K562 (cell line): ENCODE measurements around the gene OBSCN. TPM values are rescaled to one million over a fixed set of nuclear protein-coding genes. Genes with fewer than 3 reads are reported as not detected.

ENCODE experiments used
- ATAC-seq: fragments of 200-7000 bp; cut with Tn5 transposase; 3 replicates; pipeline ENCODE4 v1.9.1; 2020; ENCODE audit warnings: moderate library complexity
- BruUV-seq: library from RNA; stranded (reverse); fragments of 400-500 nt; replicated peaks from 2 replicates; lab custom pipeline; 2021; lab: Mats Ljungman, UMichigan
- CTCF ChIA-PET: fragments of 300-600 bp; formaldehyde crosslinking; extraction: SDS; loops from one replicate; lab custom pipeline; 2021; ENCODE audit warnings: low intra/inter-chr PET ratio; lab: Yijun Ruan, JAX
- POLR2A ChIA-PET: fragments of 300-600, 350-650 bp; sonication (Branson Sonifier 250); formaldehyde crosslinking; extraction: SDS; loops from one replicate; lab custom pipeline; 2021; ENCODE audit warnings: antibody characterized with exemption, inconsistent platforms; lab: Yijun Ruan, JAX
- DNase-seq, 4 experiments: peaks; one replicate each; pipeline versions ENCODE4 v3.0.0 to v3.0.0-alpha.2; 2011 to 2018; ENCODE audit warnings: low spot score in 3 of 4, mixed read lengths in 3 of 4; ENCODE audit errors: extremely low read depth in 1 of 4
- FAIRE-seq: peaks from 2 replicates; lab custom pipeline; 2011; peaks lifted over from hg19 to GRCh38; lab: Jason Lieb, UNC
- H2AFZ ChIP-seq: 2 replicates; pipeline ENCODE4 v1.6.0; 2011; ENCODE audit warnings: low read depth, low read length, control low read depth, inconsistent platforms
- H3K27ac ChIP-seq: fragments of 200-600 bp; 3 replicates; pipeline ENCODE4 v1.8.0; 2011; ENCODE audit warnings: low read depth, mild to moderate bottlenecking, control low read depth, inconsistent platforms, low read length, moderate library complexity, mixed read lengths; ENCODE audit errors: extremely low read depth
- H3K27me3 ChIP-seq, 2 experiments: fragments of 300-600 bp in 1 of 2; 2 replicates in 1 of 2; 3 replicates in 1 of 2; pipeline versions ENCODE4 v1.6.0 to v1.8.0; 2011; ENCODE audit warnings: inconsistent platforms in 2 of 2, low read length in 2 of 2, mild to moderate bottlenecking in 1 of 2, mixed read lengths in 1 of 2, moderate library complexity in 1 of 2; ENCODE audit not compliant: control insufficient read depth in 2 of 2, insufficient read depth in 2 of 2
- H3K36me3 ChIP-seq: fragments of 300-600 bp; 3 replicates; pipeline ENCODE4 v1.8.0; 2011; ENCODE audit warnings: mild to moderate bottlenecking, low read length, inconsistent platforms; ENCODE audit not compliant: control insufficient read depth, insufficient read depth
- H3K4me1 ChIP-seq, 2 experiments: fragments of 200-600 bp in 1 of 2; replicated peaks in 1 of 2; 2 replicates in 1 of 2; 3 replicates in 1 of 2; pipeline versions ENCODE4 v1.5.1 to v1.8.0; 2011; ENCODE audit warnings: inconsistent platforms in 2 of 2, low read length in 2 of 2, mild to moderate bottlenecking in 1 of 2, mixed read lengths in 1 of 2, moderate library complexity in 1 of 2; ENCODE audit not compliant: control insufficient read depth in 2 of 2, insufficient read depth in 2 of 2
- H3K4me2 ChIP-seq: 2 replicates; pipeline ENCODE4 v1.6.1; 2011; ENCODE audit warnings: low read length, control low read depth, inconsistent platforms, mixed read lengths; ENCODE audit not compliant: insufficient read depth
- H3K4me3 ChIP-seq: fragments of 200-600 bp; sonication (generic), shearing (Covaris generic); 2 replicates; pipeline ENCODE4 v1.5.1; 2016; ENCODE audit warnings: control low read depth, inconsistent platforms
- H3K79me2 ChIP-seq: fragments of 200-600 bp; 3 replicates; pipeline ENCODE4 v1.8.0; 2011; ENCODE audit warnings: low read length, inconsistent platforms; ENCODE audit not compliant: control insufficient read depth, insufficient read depth
- H3K9ac ChIP-seq, 2 experiments: 2 replicates each; pipeline versions ENCODE4 v1.6.0 to v1.6.1; 2011; ENCODE audit warnings: low read depth in 2 of 2, low read length in 2 of 2, control low read depth in 1 of 2, inconsistent platforms in 1 of 2, mild to moderate bottlenecking in 1 of 2, mixed read lengths in 1 of 2; ENCODE audit not compliant: insufficient read depth in 1 of 2
- H3K9me1 ChIP-seq: one replicate; pipeline ENCODE4 v1.6.0; 2011; ENCODE audit warnings: inconsistent platforms, mild to moderate bottlenecking, low read length, moderate library complexity; ENCODE audit not compliant: control insufficient read depth, insufficient read depth
- H3K9me3 ChIP-seq: replicated peaks from 2 replicates; pipeline ENCODE4 v1.5.1; 2011; ENCODE audit warnings: low read depth, low read length, inconsistent platforms; ENCODE audit not compliant: control insufficient read depth, insufficient read depth
- H4K20me1 ChIP-seq: replicated peaks from 2 replicates; pipeline ENCODE4 v1.6.1; 2011; ENCODE audit warnings: low read length, inconsistent platforms, mixed read lengths; ENCODE audit not compliant: control insufficient read depth, insufficient read depth
- ADNP ChIP-seq: fragments of 200-800 bp; sonication (Bioruptor generic); IDR thresholded peaks from 2 replicates; pipeline ENCODE4 v1.6.1; 2016; ENCODE audit warnings: missing genetic modification characterization, missing compliant biosample characterization
- MED1 ChIP-seq: sonication (generic); formaldehyde crosslinking; IDR thresholded peaks from 2 replicates; pipeline ENCODE4 v1.8.1; 2023; ENCODE audit warnings: missing genetic modification reagents, borderline replicate concordance
- PML ChIP-seq: IDR thresholded peaks from 2 replicates; pipeline ENCODE4 v1.6.1; 2012; ENCODE audit warnings: low read length, inconsistent platforms
- STAG1 ChIP-seq: sonication (generic); formaldehyde crosslinking; IDR thresholded peaks from 2 replicates; pipeline ENCODE4 v1.5.0; 2020; ENCODE audit warnings: missing genetic modification reagents, borderline replicate concordance
- ZNF57 ChIP-seq: fragments of 450-650 bp; formaldehyde crosslinking; IDR thresholded peaks from 2 replicates; pipeline ENCODE4 v1.4.0; 2020; ENCODE audit warnings: mild to moderate bottlenecking, moderate library complexity
- ZNF79 ChIP-seq: fragments of 250-450 bp; sonication (Bioruptor Pico); IDR thresholded peaks from 2 replicates; pipeline ENCODE4 v1.4.0; 2020; ENCODE audit warnings: low read depth, mild to moderate bottlenecking, moderate library complexity
- WGBS: fragments of 100-300 bp; shearing (Covaris generic); methylation state at CpG from one replicate; pipeline ENCODE4 v1.1.6; 2016; ENCODE audit warnings: low coverage, mixed read lengths; ENCODE audit not compliant: insufficient coverage; ENCODE audit errors: missing lambda C conversion rate; 5-methylcytosine and 5-hydroxymethylcytosine counted together
- in situ Hi-C: fragments of 300-500 bp; cut with MboI; formaldehyde crosslinking; loops from 4 replicates; pipeline ENCODE4 v1.15.0; 2018; ENCODE audit warnings: inconsistent platforms, mixed read lengths
- intact Hi-C: fragments of 100-400 bp; cut with micrococcal nuclease; formaldehyde crosslinking; loops from 2 replicates; pipeline ENCODE4 v1.14.2; 2022
- polyA plus RNA-seq, 8 experiments: library from polyadenylated mRNA; depleted of rRNA in 4 of 8; stranded (reverse) in 5 of 8; unstranded in 3 of 8; fragments of >200 nt; fragmentation: Nextera tagmentation in 2 of 8; fragmentation: Illumina TruSeq in 1 of 8; extraction: Ambion mirVana in 2 of 8; extraction: Trizol in 1 of 8; gene quantifications; 2 replicates each; pipeline versions ENCODE4 v1.2.1 to v1.2.3, GENCODE V29; 2011 to 2014; ENCODE audit warnings: inconsistent platforms in 1 of 8, missing spikeins in 1 of 8
- total RNA-seq, 7 experiments: library from RNA; depleted of rRNA in 6 of 7; stranded (reverse); fragments of >200 nt in 6 of 7; fragmentation: Illumina TruSeq in 2 of 7; extraction: Trizol in 2 of 7; gene quantifications; 2 replicates each; pipeline versions ENCODE4 v1.2.1 to v1.2.3, GENCODE V29; 2011 to 2021; ENCODE audit warnings: low replicate concordance in 1 of 7
- TF ChIP-seq, protein P1 (sequence below): fragments of 250-450 bp; sonication (Bioruptor Pico); IDR thresholded peaks from 2 replicates; pipeline ENCODE4 v1.8.0; 2021; ENCODE audit warnings: mild to moderate bottlenecking, moderate library complexity
- TF ChIP-seq, protein P2 (sequence below): fragments of 250-450 bp; sonication (Bioruptor Pico); IDR thresholded peaks from 2 replicates; pipeline ENCODE4 v1.9.0; 2021; ENCODE audit warnings: mild to moderate bottlenecking, inconsistent platforms
- TF ChIP-seq, protein P3 (sequence below): fragments of 250-450 bp; sonication (Bioruptor Pico); IDR thresholded peaks from 2 replicates; pipeline ENCODE4 v1.9.0; 2021; ENCODE audit warnings: mild to moderate bottlenecking
- TF ChIP-seq, protein P4 (sequence below), 2 experiments: fragments of 450-650 bp; IDR thresholded peaks; 2 replicates each; pipeline ENCODE4 v1.6.1; 2018; ENCODE audit warnings: mild to moderate bottlenecking in 2 of 2, low read depth in 1 of 2; ENCODE audit not compliant: partially characterized antibody in 2 of 2

Gene OBSCN
- total and polyA plus RNA-seq, 9 of the 15 experiments (the other 6 are each of a cell fraction or from before 2014, with no cell fraction given) = 0.18 to 19.7 (median 3.6) TPM

DNA sequence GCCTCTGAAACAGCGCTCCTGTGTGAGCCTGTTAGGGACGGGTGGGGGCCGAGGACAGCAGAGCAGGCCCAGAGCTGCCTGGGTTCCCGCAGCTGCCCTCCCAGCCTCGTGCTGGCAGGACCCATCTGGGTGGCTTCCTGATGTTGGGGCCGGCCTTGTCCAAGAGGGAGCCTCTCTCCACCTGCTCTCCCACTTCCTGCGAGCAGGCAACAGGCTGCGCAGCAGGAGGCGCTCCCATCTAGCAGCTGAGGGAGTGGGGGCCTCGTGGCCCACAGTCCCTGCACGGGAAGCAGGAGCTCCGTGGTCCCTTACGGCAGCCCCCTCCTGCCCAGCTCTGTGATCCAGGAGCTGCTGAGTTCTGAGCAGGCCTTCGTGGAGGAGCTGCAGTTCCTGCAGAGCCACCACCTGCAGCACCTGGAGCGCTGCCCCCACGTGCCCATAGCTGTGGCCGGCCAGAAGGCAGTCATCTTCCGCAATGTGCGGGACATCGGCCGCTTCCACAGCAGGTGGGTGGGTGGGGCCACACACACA, 130.7 kb downstream of the OBSCN start (continued):
- TF ChIP-seq STAG1 (CRISPR knock-in tag) = peak; percentile 16; the same call in 1 of the 2 replicates

DNA sequence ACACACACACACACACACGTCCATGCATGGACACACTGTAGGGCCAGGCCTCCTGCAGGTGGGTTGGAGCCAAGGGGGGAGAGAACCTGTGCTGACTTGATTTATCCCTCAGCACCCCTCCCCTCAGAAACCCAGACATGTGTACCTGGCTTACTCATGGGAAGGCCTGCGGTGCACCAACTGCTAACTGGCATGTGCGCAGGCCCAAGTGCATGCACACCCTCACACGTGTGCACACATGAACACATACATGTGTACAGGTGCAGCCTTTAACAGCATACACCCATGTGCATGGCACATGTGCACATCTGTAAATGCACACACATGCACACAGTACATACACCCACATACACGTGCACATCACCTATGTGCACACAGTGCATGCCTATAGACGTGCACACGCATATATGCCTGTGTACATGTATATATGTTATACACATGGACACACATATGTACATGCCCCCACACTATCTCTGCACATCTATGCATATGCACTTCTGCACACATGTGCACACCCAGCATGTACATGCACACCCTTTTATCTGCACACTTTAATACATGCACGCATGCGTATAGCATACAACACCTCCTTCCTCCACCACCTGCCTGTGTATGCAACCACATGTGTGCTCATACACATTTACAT, 131.3 kb downstream of the OBSCN start:
- H3K36me3 ChIP-seq = no peaks in the 10 kb centered on the region; the same call in 2 of the 3 replicates
- WGBS = 62% methylated on average over 9 of the region's 9 CpGs
- no peak overlapping the region for H3K4me3 ChIP-seq
- H4K20me1 ChIP-seq = no peaks in the 10 kb centered on the region
- in situ Hi-C loops = loop anchor here (10.0 kb wide), 1 partner anchor 176 kb away; no protein-coding TSS in a partner anchor
- no TSS peak for BruUV-seq
- no peaks in the 10 kb centered on the region for H3K79me2 ChIP-seq
- ChIA-PET CTCF (interaction anchor here (4.5 kb wide), 1 partner anchor 176 kb away, joined by 21 read pairs; no protein-coding TSS in a partner anchor), POLR2A (interaction anchor here (0.6 to 1.2 kb wide), 5 partner anchors 13 to 149 kb away, joined by 3 to 5 read pairs (median 3); no protein-coding TSS in a partner anchor)
- H3K9ac ChIP-seq = no peak overlapping the region
- no peak overlapping the region; the same call in 2 of the 3 replicates for H3K27ac ChIP-seq
- H3K9me1 ChIP-seq = no peaks in the 10 kb centered on the region
- FAIRE-seq (no peak), DNase-seq (no peak), ATAC-seq (no peak)
- H3K4me1 ChIP-seq = peaks cover 5 to 60% of the 10 kb centered on the region in 2 experiments; a peak in 3 of 5 replicates
- 0 out of 2 replicates have a peak, but pooled peaks cover 1% of the 10 kb centered on the region for H3K9me3 ChIP-seq
- no peak overlapping the region for H3K4me2 ChIP-seq
- intact Hi-C loops = no loop called here
- no peak overlapping the region for H2AFZ ChIP-seq
- peaks cover 7 to 36% of the 10 kb centered on the region in 2 experiments; a peak in 4 of 5 replicates for H3K27me3 ChIP-seq
- TF ChIP-seq ADNP (tag) (no peak), ZNF79 (CRISPR knock-in tag) (no peak), PML (no peak), ZNF57 (CRISPR knock-in tag) (no peak), MED1 (CRISPR knock-in tag) (no peak)
- TF ChIP-seq, protein P1, sequence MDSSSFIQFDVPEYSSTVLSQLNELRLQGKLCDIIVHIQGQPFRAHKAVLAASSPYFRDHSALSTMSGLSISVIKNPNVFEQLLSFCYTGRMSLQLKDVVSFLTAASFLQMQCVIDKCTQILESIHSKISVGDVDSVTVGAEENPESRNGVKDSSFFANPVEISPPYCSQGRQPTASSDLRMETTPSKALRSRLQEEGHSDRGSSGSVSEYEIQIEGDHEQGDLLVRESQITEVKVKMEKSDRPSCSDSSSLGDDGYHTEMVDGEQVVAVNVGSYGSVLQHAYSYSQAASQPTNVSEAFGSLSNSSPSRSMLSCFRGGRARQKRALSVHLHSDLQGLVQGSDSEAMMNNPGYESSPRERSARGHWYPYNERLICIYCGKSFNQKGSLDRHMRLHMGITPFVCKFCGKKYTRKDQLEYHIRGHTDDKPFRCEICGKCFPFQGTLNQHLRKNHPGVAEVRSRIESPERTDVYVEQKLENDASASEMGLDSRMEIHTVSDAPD (CRISPR knock-in tag) = no peak
- TF ChIP-seq, protein P2, sequence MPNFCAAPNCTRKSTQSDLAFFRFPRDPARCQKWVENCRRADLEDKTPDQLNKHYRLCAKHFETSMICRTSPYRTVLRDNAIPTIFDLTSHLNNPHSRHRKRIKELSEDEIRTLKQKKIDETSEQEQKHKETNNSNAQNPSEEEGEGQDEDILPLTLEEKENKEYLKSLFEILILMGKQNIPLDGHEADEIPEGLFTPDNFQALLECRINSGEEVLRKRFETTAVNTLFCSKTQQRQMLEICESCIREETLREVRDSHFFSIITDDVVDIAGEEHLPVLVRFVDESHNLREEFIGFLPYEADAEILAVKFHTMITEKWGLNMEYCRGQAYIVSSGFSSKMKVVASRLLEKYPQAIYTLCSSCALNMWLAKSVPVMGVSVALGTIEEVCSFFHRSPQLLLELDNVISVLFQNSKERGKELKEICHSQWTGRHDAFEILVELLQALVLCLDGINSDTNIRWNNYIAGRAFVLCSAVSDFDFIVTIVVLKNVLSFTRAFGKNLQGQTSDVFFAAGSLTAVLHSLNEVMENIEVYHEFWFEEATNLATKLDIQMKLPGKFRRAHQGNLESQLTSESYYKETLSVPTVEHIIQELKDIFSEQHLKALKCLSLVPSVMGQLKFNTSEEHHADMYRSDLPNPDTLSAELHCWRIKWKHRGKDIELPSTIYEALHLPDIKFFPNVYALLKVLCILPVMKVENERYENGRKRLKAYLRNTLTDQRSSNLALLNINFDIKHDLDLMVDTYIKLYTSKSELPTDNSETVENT (CRISPR knock-in tag) = no peak
- TF ChIP-seq, protein P3, sequence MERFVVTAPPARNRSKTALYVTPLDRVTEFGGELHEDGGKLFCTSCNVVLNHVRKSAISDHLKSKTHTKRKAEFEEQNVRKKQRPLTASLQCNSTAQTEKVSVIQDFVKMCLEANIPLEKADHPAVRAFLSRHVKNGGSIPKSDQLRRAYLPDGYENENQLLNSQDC (CRISPR knock-in tag) = no peak
- TF ChIP-seq, protein P4, sequence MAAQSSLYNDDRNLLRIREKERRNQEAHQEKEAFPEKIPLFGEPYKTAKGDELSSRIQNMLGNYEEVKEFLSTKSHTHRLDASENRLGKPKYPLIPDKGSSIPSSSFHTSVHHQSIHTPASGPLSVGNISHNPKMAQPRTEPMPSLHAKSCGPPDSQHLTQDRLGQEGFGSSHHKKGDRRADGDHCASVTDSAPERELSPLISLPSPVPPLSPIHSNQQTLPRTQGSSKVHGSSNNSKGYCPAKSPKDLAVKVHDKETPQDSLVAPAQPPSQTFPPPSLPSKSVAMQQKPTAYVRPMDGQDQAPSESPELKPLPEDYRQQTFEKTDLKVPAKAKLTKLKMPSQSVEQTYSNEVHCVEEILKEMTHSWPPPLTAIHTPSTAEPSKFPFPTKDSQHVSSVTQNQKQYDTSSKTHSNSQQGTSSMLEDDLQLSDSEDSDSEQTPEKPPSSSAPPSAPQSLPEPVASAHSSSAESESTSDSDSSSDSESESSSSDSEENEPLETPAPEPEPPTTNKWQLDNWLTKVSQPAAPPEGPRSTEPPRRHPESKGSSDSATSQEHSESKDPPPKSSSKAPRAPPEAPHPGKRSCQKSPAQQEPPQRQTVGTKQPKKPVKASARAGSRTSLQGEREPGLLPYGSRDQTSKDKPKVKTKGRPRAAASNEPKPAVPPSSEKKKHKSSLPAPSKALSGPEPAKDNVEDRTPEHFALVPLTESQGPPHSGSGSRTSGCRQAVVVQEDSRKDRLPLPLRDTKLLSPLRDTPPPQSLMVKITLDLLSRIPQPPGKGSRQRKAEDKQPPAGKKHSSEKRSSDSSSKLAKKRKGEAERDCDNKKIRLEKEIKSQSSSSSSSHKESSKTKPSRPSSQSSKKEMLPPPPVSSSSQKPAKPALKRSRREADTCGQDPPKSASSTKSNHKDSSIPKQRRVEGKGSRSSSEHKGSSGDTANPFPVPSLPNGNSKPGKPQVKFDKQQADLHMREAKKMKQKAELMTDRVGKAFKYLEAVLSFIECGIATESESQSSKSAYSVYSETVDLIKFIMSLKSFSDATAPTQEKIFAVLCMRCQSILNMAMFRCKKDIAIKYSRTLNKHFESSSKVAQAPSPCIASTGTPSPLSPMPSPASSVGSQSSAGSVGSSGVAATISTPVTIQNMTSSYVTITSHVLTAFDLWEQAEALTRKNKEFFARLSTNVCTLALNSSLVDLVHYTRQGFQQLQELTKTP (IDR thresholded peaks at IDR 0.05; ENCODE audit: low read depth in 1 of 2, partially characterized antibody in 2 of 2) = no peak
